Spleen (tissue), 7 donors: Measurements from ENCODE around the gene HIF3A.

ENCODE experiments used
- CTCF ChIP-seq, 11 experiments: fragments of 200-600 bp in 7 of 11; fragments of 450-650 bp in 4 of 11; sonication (generic) in 4 of 11; IDR thresholded peaks in 8 of 11; conservative IDR thresholded peaks in 3 of 11; 1 replicate in 7 of 11; 2 replicates in 4 of 11; pipeline versions ENCODE4 v1.4.0 to v1.8.0; 2016 to 2021; ENCODE audit warnings: antibody characterized with exemption in 11 of 11, inconsistent platforms in 4 of 11, mild to moderate bottlenecking in 1 of 11
- POLR2A ChIP-seq, 3 donors: fragments of 450-650 bp; IDR thresholded peaks; one replicate each; pipeline ENCODE4 v1.5.1; 2017; ENCODE audit warnings: antibody characterized with exemption in 3 of 3, mild to moderate bottlenecking in 1 of 3
- donor health status: DM: no; HTN: no; CAD: no; lungs with moderate emphysema.
- donor health status: DM: no; HTN: no; CAD: no.
- donor health status: DM: no; HTN: no; CAD: no.

GRCh38 chr19:46303322-46303690 lies 6.5 kb downstream of the HIF3A start:
- TF ChIP-seq CTCF (IDR thresholded peaks at IDR 0.05 in 8 of 11, conservative IDR thresholded peaks at IDR 0.05 in 3 of 11) (no peak), POLR2A (IDR thresholded peaks at IDR 0.05) (no peak)
